ENCODE results near the gene ANKS1A.

- TF ChIP-seq EZH2 (IDR thresholded peaks at IDR 0.05; ENCODE audit: low read depth, unreplicated experiment), result no peak
- no peak for TF ChIP-seq ETS1 (IDR thresholded peaks at IDR 0.05)
- no peak for TF ChIP-seq CTCF (conservative IDR thresholded peaks at IDR 0.05; ENCODE audit: low read depth in 2 of 2)
Observed at GRCh38 chr6:35108309-35108885, 219.3 kb downstream of the ANKS1A start.

Data from GM23338 (cell line).